ENCODE data around the gene NAA10.

DNA sequence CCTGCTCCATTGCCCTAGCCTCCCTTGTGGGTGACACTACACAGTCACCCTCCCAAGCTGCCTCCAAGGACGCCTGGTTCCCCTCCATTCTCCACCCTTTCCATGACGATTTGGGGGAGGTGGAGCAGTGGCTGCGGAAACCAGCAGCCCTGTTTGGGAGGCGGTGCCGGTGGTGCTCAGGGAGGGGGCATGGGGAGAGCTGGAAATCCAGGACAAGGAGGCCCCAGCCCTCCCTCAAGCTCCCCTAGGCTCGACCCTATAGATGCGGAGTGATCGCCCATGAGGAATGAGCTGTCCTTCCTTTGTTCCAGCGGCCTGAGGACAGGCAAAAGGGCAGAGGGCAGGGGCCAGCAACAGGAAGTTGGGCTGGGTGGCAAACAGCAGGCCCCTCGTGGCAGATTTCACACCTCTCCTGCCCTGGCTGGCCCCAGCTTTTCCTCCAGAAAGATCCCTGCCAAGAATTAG is 13.2 kb upstream of the NAA10 start:
- TF ChIP-seq CTCF (IDR thresholded peaks at IDR 0.05 in 8 of 11, conservative IDR thresholded peaks at IDR 0.05 in 3 of 11) (no peak), POLR2AphosphoS5 (IDR thresholded peaks at IDR 0.05) (peak; percentile 23 to 58 (median 51)), POLR2A (IDR thresholded peaks at IDR 0.05) (no peak)

Measured in spleen (tissue), 7 donors.